ENCODE measurements around the gene SLC43A3. TPM values are rescaled to one million over a fixed set of nuclear protein-coding genes. Genes with fewer than 3 reads are reported as not detected.
A peak's percentile ranks its signal among the peaks of the same experiment; 100 is the strongest.

SLC43A3 gene
- 10 to 100 TPM; 36.9 to 47.7 (median 39.3) TPM for polyA plus RNA-seq (ENCODE audit: insufficient read depth in 1 of 5, insufficient read length in 5 of 5, low replicate concordance in 1 of 5)
- long read RNA-seq, donor 1, transcript SLC43A3-226 (1 exons, 1,796 nt): major isoform, 12 of 17 reads
- long read RNA-seq, donor 1, partial matches to known transcripts: 0 of 17 reads
- long read RNA-seq, donor 1, other reads (novel, unspliced or antisense): 0 of 17 reads
- long read RNA-seq, donor 2, partial matches to known transcripts: 0 of 4 reads
- long read RNA-seq, donor 2, other reads (novel, unspliced or antisense): 0 of 4 reads
- long read RNA-seq, donor 3, transcript SLC43A3-226 (1 exons, 1,796 nt): major isoform, 7 of 12 reads
- long read RNA-seq, donor 3, partial matches to known transcripts: 0 of 12 reads
- long read RNA-seq, donor 3, other reads (novel, unspliced or antisense): 0 of 12 reads
- long read RNA-seq, donor 4, transcript SLC43A3-226 (1 exons, 1,796 nt): major isoform, 7 of 8 reads
- long read RNA-seq, donor 4, partial matches to known transcripts: 0 of 8 reads
- long read RNA-seq, donor 4, other reads (novel, unspliced or antisense): 0 of 8 reads
- long read RNA-seq, donor 5, transcript SLC43A3-226 (1 exons, 1,796 nt): major isoform, 7 of 9 reads
- long read RNA-seq, donor 5, partial matches to known transcripts: 0 of 9 reads
- long read RNA-seq, donor 5, other reads (novel, unspliced or antisense): 0 of 9 reads
- long read RNA-seq, donor 6, partial matches to known transcripts: 0 of 3 reads
- long read RNA-seq, donor 6, other reads (novel, unspliced or antisense): 0 of 3 reads
- long read RNA-seq, donor 7, transcript SLC43A3-203 (14 exons, 2,617 nt): major isoform, 6 of 12 reads
- long read RNA-seq, donor 7, partial matches to known transcripts: 0 of 12 reads
- long read RNA-seq, donor 7, other reads (novel, unspliced or antisense): 0 of 12 reads
- long read RNA-seq, donor 8, partial matches to known transcripts: 0 of 1 reads
- long read RNA-seq, donor 8, other reads (novel, unspliced or antisense): 0 of 1 reads

- peak; percentile 65 to 73 for DNase-seq
Observed at GRCh38 chr11:57426929-57427726, at the start of gene SLC43A3. Gene SLC43A3 (minus strand): TSS chr11:57427121. CDS start chr11:57426172, 949 bp downstream.

DNA sequence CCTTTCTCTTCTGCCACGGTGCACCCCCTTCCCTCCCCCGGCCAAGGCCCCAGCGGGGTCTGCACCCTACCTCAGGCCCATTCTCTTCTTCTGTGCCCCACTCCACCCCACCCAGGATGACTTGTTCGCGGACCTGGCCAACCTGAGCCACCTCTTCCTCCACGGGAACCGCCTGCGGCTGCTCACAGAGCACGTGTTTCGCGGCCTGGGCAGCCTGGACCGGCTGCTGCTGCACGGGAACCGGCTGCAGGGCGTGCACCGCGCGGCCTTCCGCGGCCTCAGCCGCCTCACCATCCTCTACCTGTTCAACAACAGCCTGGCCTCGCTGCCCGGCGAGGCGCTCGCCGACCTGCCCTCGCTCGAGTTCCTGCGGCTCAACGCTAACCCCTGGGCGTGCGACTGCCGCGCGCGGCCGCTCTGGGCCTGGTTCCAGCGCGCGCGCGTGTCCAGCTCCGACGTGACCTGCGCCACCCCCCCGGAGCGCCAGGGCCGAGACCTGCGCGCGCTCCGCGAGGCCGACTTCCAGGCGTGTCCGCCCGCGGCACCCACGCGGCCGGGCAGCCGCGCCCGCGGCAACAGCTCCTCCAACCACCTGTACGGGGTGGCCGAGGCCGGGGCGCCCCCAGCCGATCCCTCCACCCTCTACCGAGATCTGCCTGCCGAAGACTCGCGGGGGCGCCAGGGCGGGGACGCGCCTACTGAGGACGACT, 49.3 kb upstream of the SLC43A3 start:
- DNase-seq: no peak

DNA sequence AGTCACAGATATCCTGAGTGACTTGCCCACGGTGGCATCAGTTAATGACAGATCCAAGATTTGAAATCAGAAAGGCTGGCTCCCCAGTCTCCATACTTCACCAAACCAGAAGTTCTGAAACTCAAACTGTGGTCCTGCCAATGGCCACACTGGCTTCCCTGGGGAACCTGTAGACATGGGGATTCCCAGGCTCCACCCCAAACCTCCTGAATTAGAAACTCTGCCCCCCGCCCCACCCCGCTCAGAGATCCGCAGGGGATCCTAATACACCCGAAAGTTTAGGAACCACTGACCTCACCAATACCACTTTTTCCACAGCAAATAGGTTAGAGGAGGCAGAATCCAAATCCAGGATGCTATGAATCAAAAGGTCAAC, 48.7 kb upstream of the SLC43A3 start:
- no peak for DNase-seq

DNA sequence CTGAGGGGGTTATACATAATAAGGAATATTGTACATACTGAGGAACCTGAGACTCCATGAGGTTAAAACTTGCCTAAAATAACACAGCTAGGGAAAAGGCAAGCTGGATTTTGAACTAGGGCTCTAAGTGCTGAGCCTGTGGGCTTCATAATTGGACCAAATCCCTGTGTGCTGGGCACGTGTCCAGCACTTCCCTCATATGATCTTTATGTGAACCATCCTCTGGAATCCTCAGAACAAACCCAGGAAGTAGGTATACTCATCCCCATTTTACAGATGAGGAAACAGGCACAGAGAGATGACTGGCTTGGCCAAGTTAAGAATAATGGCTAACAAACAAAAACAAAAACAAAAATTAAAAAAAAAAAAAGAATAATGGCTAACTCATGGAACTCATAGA, 48.3 kb upstream of the SLC43A3 start:
- no peak for DNase-seq

- no peak for DNase-seq
Observed at GRCh38 chr11:57474803-57475115, 47.8 kb upstream of the SLC43A3 start.

DNA sequence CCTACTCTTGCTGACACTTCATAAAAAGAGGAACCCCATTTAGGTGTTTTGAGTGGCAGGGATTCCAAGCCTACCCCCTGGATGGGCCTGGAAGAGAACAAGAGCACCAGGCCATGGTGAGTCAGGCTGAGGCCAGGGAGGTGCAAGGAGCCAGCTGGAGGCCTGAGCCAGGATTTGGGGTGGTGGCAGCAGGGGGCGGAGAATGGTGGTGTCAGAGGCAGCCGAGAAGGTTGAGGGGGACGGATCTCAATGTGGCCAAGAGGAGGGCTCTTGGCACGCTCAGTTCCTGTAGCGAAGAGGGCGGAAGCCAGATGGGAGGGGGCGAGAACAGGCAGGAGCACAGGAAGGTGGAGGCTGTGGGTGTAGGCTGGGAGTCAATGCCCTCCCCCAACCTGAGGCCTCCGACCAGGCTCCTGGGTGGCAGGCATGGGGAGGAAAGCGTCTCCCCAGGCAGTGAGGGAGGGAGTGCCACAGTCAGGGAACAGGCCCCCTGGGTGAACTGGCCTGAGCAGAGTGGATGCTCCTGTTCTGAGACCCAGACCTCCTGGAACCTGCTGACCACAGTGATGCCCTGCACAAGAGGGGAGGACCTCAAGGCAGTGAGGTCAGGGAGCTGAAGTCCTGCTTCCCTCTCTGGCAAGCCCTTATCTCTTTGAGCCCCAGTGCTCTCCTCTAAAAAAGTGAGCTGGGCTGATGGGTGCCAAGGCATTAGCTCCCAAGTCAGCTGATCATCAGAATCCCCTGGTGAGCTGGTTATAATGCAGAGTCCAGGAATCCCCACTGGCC, 47.3 kb upstream of the SLC43A3 start:
- DNase-seq: no peak

- DNase-seq: no peak
Observed at GRCh38 chr11:57473285-57473841, 46.4 kb upstream of the SLC43A3 start.

DNA sequence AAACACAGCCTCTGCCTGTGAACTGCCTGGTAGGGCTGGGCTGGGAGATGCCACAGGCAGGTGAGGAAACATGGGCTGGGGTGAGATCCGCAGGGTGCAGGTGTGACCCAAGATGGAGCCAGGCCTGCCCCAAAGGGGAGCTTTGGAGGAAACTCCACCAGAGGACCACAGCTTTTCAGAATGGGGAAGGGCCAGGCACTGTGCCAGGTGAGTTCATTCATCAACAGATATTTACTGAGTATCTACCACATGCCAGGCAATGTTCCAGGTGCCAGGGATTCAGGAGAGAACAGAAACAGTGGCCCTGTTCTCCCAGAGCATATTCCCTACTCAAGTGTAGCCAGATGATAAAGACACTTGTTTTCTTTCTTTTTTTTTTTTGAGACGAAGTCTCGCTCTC, 44.6 kb upstream of the SLC43A3 start:
- no peak for DNase-seq

DNA sequence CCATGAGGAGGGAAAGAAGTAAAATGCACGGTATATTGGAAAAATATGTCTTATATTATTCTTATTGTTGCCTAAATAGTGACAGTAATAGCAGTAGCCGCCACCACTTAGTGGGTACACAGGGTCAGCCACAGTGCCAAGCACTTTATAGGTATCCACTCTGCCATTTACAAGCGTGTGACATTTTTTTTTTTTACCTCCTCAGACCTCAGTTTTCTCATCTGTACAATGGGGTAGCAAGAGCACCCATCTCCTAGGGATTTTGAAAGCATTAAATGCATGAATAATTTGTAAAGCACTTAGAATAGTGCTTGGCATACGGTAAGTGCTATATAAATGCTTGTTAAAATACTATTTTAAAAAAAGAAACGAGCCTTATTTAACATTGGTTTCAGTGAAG, 42.3 kb upstream of the SLC43A3 start:
- no peak for DNase-seq

GRCh38 chr11:57468276-57468675, 41.4 kb upstream of the SLC43A3 start:
- DNase-seq: no peak

DNA sequence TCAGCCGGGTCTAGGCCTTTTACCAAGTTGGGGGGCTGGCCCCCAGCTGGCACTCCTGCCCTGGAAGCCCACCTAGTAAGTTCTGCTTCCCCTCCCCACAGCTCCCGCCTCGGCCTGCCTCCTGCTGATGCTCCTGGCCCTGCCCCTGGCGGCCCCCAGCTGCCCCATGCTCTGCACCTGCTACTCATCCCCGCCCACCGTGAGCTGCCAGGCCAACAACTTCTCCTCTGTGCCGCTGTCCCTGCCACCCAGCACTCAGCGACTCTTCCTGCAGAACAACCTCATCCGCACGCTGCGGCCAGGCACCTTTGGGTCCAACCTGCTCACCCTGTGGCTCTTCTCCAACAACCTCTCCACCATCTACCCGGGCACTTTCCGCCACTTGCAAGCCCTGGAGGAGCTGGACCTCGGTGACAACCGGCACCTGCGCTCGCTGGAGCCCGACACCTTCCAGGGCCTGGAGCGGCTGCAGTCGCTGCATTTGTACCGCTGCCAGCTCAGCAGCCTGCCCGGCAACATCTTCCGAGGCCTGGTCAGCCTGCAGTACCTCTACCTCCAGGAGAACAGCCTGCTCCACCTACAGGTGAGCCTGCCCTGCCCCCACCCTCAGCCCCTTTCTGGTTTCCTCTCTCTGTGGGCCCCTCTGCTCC, 40.7 kb upstream of the SLC43A3 start:
- DNase-seq: no peak

DNA sequence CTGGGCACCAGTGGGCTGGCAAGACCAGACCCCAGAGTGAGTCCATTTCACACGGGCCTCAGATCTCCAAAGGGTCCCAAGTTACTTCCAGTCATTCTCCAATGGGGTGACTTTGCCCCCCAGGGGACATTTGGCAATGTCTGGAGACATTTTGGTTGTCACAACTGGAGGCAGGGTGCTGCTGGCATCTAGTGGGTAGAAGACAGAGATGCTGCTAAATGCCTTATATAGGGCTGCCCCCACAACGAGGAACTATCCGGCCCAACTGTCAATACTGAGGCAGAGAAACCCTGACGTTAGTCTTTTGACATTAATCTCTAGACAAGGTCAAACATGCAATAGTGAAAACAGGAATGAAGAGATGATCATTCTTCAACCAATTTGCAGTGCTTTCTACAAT, 39.8 kb upstream of the SLC43A3 start:
- no peak for DNase-seq

GRCh38 chr11:57464539-57465181, 37.7 kb upstream of the SLC43A3 start:
- no peak for DNase-seq

GRCh38 chr11:57463671-57464538, 37.0 kb upstream of the SLC43A3 start:
- no peak for DNase-seq

- DNase-seq: no peak
Observed at GRCh38 chr11:57462597-57462996, 35.7 kb upstream of the SLC43A3 start.

GRCh38 chr11:57461841-57462489, 35.0 kb upstream of the SLC43A3 start:
- DNase-seq: no peak

Data from right lung (tissue), 10 donors.